ENCODE results near the gene WWC2.

The WWC2 gene

DNA sequence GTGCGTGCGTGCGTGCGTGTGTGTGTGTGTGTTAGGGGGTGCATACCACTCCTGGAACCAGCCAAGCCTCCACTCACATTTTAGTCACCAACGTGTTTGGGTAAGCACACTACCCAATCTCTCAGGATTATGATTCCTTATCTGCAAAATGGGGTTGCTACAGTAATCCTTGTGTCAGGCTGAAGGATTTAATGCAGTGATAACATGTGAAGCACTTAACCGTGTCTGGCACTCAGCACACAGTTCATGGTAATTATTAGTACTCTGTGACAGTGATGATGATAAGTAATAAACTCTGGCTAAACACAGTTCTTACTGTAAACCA is 163.7 kb downstream of the WWC2 start:
- DNase-seq = no peak
- TF ChIP-seq POLR2A (IDR thresholded peaks at IDR 0.05; ENCODE audit: low read length) = no peak
- TF ChIP-seq GATA1 (IDR thresholded peaks at IDR 0.05; ENCODE audit: low read depth, low read length) = no peak

DNA sequence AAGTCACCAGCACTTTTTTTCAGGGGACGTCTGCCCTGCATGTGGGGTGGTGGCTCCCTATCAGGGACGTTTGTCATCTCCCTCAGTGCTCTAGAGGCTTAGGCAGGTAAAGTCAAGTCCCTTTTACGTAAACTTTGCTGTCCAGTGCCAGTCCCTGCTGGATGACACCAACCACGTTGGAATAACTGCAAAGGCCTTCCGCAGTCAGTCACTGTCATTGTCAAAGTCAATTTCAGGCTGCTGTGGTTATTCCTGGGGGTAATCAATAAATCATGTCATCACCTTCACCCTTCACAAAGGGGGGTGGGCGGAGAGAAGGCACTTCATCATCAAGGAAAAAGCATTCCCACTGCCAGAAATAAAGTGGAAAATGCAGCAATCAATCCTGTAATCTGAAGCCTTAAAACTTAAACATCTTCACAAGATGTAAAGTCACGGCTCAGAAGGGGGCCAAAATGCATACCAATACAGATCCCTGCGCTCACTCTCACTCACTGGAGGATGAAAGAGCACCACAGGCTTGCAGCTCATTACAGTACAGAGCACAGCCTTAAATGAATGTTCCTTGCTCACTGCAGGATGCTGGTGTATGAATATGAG is 164.8 kb downstream of the WWC2 start:
- TF ChIP-seq GATA1 (IDR thresholded peaks at IDR 0.05; ENCODE audit: low read depth, low read length) (no peak), POLR2A (IDR thresholded peaks at IDR 0.05; ENCODE audit: low read length) (no peak)
- no peak for DNase-seq

DNA sequence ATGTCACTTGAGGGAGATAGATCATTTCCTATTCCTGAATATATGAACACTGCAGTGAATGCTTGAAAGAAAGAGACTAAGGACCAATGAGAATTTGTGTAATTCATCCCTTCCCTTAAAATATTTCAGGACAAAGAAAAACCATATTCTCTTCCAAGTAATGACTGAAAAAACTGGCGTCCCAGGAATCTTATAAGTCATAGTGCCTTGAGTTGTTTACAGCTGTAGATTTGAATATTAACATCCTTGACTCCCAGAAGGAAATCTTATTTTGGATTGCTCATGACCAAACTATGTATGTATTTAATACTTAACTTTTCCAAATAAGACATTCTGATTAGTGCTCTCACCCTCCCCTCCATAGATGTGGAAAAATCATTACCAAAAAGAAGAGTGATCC is 165.6 kb downstream of the WWC2 start:
- DNase-seq = no peak

DNA sequence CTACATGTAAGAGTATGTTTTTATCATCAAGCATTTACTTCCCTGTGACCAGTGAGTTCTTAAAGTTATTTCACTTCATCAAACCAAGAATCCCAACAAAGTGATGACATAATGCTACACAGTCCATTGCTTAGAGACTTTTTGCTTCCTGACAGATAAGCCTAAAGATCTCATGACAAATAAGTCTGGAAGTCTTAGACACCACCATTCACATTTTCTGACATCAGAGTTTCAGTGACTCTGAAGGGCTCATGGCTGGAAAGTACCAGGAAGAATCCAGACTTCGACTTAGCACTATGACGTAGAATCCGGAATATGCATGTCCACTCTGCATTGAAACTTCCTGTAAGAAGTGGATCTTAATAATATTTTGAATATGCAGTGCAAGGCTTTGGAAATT is 167.3 kb downstream of the WWC2 start:
- TF ChIP-seq POLR2A (IDR thresholded peaks at IDR 0.05; ENCODE audit: low read length) (no peak), GATA1 (IDR thresholded peaks at IDR 0.05; ENCODE audit: low read depth, low read length) (no peak)
- DNase-seq = no peak

More for the DNA sequence above, 165.6 kb downstream of the WWC2 start:
- TF ChIP-seq GATA1 (IDR thresholded peaks at IDR 0.05; ENCODE audit: low read depth, low read length) (no peak), POLR2A (IDR thresholded peaks at IDR 0.05; ENCODE audit: low read length) (no peak)

DNA sequence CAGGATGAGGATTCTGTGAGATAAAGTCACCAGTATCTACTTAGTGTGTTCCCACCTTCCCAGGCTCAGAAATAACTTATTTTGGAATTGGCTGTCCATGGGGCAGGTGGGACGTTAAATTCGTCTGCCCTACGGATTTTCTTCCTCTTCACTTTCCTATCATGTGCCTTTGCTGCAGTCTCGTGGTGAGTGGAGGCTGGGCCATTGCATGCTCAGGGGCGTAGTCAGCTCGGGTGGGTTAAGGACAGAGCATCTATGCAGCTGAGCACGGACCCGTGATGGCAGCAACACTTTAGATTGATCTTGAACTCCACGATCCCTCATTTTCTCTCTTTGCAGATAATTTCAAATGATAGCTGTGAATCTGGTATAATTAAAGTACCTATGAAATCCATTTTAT is 169.5 kb downstream of the WWC2 start:
- DNase-seq = no peak
- TF ChIP-seq GATA1 (IDR thresholded peaks at IDR 0.05; ENCODE audit: low read depth, low read length) (no peak), POLR2A (IDR thresholded peaks at IDR 0.05; ENCODE audit: low read length) (no peak)

DNA sequence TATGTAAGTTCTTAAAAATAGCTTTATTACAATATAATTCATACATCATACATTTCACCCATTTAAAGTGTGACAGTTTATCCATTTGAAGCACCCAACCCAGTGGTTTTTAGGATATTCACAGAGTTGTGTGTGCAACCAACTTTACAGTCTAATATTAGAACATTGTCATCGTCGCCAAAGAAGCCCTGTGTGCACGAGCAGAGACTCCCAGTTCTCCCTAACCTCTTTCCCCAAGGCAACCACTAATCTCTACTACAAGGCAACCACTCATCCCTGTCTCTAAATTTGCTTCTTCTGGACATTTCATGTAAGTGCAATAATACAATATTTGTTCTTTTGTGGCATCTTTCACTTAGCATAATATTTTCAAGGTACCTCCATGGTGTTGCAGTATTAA is 173.3 kb downstream of the WWC2 start:
- no peak for TF ChIP-seq GATA1 (IDR thresholded peaks at IDR 0.05; ENCODE audit: low read depth, low read length)
- TF ChIP-seq POLR2A (IDR thresholded peaks at IDR 0.05; ENCODE audit: low read length) = no peak
- no peak for DNase-seq

DNA sequence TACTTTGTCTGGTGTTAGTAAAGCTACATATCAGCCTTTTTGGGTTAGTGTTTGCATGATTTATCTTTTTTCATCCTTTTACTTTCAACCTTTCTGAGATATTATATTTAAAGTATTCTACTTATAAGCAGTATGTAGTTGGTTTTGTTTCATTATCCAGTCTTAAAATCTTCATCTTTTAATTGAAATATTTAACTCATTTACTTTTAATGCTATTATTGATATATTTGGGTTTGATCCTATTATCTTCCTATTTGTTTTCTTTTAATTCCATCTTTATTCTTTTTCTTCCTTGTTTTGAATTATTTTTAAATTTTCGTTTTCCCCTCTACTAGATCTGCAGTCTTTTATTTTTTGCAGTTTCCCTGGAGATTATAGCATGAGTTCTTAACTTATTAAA is 177.0 kb downstream of the WWC2 start:
- TF ChIP-seq POLR2A (IDR thresholded peaks at IDR 0.05; ENCODE audit: low read length) (no peak), GATA1 (IDR thresholded peaks at IDR 0.05; ENCODE audit: low read depth, low read length) (no peak)
- DNase-seq = no peak

DNA sequence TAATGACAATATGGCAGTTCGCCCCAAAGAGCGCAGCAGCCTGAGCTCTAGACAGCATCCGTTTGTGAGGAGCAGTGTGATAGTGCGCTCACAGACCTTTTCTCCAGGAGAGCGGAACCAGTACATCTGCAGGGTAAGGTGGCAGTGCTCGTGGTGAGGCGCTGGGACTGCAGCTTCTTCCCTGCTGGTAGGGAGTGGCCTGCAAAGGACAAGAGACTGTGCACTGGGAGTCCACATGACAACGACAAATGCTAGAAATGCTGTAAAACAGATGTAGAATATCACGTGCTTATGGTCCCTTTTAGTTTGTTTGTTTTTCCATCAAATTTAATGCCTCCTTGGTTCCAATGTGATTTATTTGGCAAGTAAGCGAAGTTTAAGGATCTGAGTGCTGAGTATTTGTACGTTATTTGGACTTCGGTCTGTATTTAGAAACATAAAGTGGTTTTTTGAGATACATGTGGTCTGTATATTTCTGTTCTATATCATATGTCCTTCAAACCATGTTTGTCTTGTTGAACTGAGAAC is 185.3 kb downstream of the WWC2 start:
- no peak for DNase-seq

DNA sequence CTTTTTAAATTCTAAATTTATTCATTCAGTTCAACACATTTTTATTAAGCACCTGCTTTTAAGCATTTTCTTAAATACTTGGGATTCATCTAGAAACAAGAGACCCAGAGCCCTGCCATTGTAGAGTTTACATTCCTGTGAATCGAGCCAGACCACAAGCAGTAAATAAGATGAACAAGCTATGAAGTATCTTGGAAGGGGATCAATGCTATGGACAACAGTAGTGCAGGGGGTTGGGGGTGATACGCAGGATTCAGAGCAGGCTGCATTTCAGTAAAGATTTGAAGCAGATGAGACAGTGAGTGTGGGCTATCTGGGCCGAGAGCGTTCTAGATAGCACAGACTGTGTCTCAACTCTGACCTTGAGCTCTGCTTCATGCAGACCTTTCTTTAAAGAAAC is 185.9 kb downstream of the WWC2 start:
- no peak for DNase-seq
- TF ChIP-seq GATA1 (IDR thresholded peaks at IDR 0.05; ENCODE audit: low read depth, low read length) = no peak
- no peak for TF ChIP-seq POLR2A (IDR thresholded peaks at IDR 0.05; ENCODE audit: low read length)

More for the DNA sequence above, 185.3 kb downstream of the WWC2 start:
- no peak for TF ChIP-seq GATA1 (IDR thresholded peaks at IDR 0.05; ENCODE audit: low read depth, low read length)
- no peak for TF ChIP-seq POLR2A (IDR thresholded peaks at IDR 0.05; ENCODE audit: low read length)

DNA sequence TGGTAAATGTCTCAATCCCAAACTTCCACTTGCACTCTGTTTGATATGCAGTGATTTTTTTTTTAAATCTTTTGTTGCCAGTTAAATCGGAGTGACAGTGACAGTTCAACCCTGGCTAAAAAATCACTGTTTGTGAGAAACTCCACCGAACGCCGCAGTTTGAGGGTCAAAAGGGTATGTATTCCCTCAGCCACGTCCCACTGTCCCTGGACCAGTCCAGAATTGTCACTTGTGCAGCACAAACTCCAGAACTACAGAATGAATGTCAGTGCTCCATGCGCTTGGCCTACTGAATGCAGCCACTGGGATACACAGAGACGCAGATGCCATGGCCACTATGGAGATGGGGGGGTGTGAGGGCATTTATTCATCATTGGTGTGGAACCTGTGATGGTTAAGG is 186.8 kb downstream of the WWC2 start:
- DNase-seq = no peak
- TF ChIP-seq GATA1 (IDR thresholded peaks at IDR 0.05; ENCODE audit: low read depth, low read length) (no peak), POLR2A (IDR thresholded peaks at IDR 0.05; ENCODE audit: low read length) (no peak)

DNA sequence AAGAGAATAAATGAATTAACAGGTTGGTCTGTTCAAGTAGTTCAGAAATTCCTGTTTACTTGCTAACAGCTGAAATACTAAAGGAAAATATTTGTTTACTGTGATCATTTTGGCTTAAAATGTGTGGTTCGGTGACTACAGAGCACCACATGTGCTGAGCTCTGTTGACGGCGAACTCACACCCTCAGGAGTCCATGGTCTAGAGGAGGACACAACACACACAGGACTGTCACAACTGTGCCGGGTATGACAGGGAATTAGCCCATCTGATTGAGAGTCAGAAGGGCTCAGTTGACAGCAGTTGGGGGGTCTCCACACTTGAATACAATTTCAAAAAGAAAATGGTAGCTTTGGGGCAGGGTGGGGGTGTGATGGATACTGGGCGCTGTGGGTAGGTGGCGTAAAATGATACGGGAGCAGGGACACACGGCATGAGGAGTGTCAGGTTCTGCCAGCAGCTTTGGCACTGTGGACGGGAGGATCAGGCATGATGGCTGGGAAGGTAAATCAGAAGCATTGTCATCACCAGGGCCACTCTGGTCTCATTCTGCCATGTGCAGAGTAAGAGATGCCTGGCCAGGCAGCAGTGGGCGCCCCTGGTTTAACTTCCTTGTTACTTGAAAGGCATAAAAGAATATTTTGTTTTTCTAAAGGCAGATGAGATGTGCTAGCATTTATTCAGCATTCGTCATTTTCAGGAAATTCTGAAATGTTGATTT is 187.7 kb downstream of the WWC2 start:
- DNase-seq = no peak
- TF ChIP-seq GATA1 (IDR thresholded peaks at IDR 0.05; ENCODE audit: low read depth, low read length) = no peak
- TF ChIP-seq POLR2A (IDR thresholded peaks at IDR 0.05; ENCODE audit: low read length) = no peak

DNA sequence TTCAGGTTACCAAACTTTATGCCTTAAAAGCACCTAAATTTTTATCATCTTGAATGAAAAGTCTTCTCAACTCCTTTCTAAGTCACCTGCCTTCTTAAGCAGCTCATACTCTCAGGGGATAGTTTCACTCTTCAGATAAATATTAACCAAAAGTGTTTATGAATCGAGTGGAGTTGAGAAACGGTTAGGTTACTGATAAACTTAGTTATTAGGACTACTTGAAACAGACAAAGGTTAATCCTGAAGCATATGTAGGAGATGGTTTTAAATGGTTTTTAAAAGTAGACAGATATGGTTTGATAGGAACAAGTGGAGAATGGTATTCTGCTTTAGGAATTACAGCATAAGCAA is 188.2 kb downstream of the WWC2 start:
- no peak for DNase-seq
- TF ChIP-seq POLR2A (IDR thresholded peaks at IDR 0.05; ENCODE audit: low read length) (no peak), GATA1 (IDR thresholded peaks at IDR 0.05; ENCODE audit: low read depth, low read length) (no peak)

DNA sequence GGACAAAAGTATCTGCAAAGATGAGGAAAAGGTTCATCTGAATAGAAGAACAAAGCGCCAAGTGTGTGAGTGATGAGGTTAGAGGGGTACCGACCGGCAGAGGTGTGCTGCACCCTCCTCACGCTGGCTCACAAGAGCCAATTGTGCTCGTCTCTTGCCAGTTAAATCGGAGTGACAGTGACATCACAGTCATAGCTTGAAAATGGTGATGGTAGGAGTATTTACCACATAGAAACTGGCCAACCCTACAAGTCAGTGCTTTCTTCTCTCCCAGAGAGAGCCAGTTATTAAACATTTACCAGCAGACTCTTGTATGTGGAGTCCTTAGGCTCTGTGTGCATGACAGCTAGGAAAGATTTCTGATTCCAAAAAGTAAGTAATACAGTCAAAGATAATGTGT is 188.6 kb downstream of the WWC2 start:
- no peak for DNase-seq
- TF ChIP-seq GATA1 (IDR thresholded peaks at IDR 0.05; ENCODE audit: low read depth, low read length) (no peak), POLR2A (IDR thresholded peaks at IDR 0.05; ENCODE audit: low read length) (no peak)

DNA sequence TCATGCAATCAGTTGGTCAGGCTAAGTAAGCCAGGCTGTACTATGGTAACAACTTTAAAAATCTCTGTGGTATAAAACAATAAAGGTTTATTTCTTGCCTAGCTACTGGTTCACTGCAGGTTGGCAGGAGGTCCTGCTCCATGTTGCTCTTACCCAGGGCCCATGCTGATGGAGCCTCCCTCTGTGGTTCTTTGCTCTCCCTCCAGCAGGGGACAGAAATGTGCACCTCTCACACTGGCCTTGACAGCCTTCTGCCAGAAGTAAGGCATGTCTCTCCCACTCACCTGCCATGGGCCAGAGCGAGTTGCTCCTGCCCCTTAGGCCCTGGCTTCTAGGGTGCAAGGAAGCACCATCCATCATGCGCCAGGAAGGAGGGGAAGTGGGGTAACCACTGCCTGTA is 189.9 kb downstream of the WWC2 start:
- TF ChIP-seq GATA1 (IDR thresholded peaks at IDR 0.05; ENCODE audit: low read depth, low read length) (no peak), POLR2A (IDR thresholded peaks at IDR 0.05; ENCODE audit: low read length) (no peak)
- DNase-seq = peak in 1 of 2 experiments; percentile 6

DNA sequence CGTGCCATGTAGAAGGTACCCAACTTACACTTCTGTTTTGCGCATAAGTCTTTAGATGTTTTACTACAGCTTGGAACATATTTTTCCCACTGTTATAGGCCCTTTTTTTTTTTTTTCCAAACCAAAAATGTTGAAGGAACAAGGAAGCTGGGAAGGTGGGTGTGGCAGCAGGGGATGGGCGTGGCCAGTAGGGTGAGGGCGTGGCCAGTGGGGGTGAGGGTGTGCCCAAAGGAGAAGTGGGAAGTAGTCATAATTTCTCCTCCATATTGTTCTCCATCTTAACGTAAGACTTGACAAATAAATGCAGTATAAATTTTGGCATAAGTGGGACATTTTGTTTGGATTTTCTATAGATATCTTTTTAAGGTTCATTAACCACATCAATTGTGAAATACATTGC is 190.6 kb downstream of the WWC2 start:
- TF ChIP-seq POLR2A (IDR thresholded peaks at IDR 0.05; ENCODE audit: low read length) (no peak), GATA1 (IDR thresholded peaks at IDR 0.05; ENCODE audit: low read depth, low read length) (no peak)
- peak; percentile 17 to 20 for DNase-seq

Data from erythroblast (primary cell).